PC-9 (cell line): ENCODE data around the gene CCDC51.

ENCODE experiments used
- EZH2 ChIP-seq: fragments of 200-600 bp; sonication (generic); IDR thresholded peaks from 2 replicates; pipeline ENCODE4 v1.8.0; 2017; ENCODE audit warnings: antibody characterized with exemption, low read depth
- TF ChIP-seq, protein P1 (sequence below): fragments of 200-600 bp; sonication (generic); conservative IDR thresholded peaks from 2 replicates; pipeline ENCODE4 v1.6.1; 2017; ENCODE audit warnings: mixed run types, antibody characterized with exemption, mild to moderate bottlenecking, moderate library complexity

DNA sequence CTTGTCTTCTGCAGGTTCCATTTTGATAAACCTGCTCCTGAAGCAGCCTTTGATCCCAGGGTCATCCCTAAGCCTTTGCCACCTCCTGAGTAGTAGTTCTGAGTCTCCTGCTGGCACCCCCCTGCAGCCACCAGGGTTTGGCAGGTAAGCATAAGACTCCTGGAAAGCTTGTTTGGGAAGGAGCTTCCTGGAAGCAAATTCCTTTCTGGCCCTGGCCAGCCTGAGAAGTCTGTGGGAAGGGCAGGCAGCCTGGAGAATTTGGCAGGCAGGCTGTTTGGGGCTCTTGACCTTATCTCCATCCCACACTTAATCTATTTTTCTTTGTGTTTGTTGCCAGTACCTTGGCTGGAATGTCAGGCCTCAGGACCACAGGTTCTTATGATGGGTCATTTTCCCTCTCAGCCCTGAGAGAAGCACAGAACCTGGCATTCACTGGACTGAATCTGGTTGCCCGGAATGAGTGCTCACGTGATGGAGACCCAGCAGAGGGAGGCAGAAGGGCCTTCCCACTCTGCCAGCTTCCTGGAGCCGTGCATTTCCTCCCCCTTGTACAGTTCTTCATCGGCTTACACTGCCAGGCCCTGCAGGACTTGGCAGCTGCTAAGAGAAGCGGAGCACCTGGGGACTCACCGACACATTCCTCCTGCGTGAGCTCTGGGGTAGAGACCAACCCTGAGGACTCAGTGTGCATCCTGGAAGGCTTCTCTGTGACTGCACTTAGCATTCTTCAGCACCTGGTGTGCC, 20.0 kb upstream of the CCDC51 start:
- no peak for TF ChIP-seq EZH2
- TF ChIP-seq, protein P1, sequence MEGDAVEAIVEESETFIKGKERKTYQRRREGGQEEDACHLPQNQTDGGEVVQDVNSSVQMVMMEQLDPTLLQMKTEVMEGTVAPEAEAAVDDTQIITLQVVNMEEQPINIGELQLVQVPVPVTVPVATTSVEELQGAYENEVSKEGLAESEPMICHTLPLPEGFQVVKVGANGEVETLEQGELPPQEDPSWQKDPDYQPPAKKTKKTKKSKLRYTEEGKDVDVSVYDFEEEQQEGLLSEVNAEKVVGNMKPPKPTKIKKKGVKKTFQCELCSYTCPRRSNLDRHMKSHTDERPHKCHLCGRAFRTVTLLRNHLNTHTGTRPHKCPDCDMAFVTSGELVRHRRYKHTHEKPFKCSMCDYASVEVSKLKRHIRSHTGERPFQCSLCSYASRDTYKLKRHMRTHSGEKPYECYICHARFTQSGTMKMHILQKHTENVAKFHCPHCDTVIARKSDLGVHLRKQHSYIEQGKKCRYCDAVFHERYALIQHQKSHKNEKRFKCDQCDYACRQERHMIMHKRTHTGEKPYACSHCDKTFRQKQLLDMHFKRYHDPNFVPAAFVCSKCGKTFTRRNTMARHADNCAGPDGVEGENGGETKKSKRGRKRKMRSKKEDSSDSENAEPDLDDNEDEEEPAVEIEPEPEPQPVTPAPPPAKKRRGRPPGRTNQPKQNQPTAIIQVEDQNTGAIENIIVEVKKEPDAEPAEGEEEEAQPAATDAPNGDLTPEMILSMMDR = no peak
